HEK293 (cell line): Measurements from ENCODE around the gene LIMK2.

Experiments
- KLF1 ChIP-seq: fragments of 450-650 bp; formaldehyde crosslinking; IDR thresholded peaks from 2 replicates; pipeline ENCODE4 v1.5.1; 2016; ENCODE audit warnings: missing biosample characterization, missing genetic modification characterization
- PBX3 ChIP-seq: sonication (generic); formaldehyde crosslinking; IDR thresholded peaks from 2 replicates; pipeline ENCODE4 v1.8.1; 2022; ENCODE audit warnings: mild to moderate bottlenecking, moderate library complexity, missing genetic modification reagents
- ZBTB8A ChIP-seq: fragments of 450-650 bp; formaldehyde crosslinking; IDR thresholded peaks from 2 replicates; pipeline ENCODE4 v1.5.1; 2016; ENCODE audit warnings: missing biosample characterization, missing genetic modification characterization
- ZNF23 ChIP-seq: fragments of 450-650 bp; formaldehyde crosslinking; IDR thresholded peaks from 2 replicates; pipeline ENCODE4 v1.5.1; 2016; ENCODE audit warnings: missing biosample characterization, missing genetic modification characterization, borderline replicate concordance
- ZNF341 ChIP-seq: fragments of 450-650 bp; formaldehyde crosslinking; IDR thresholded peaks from 2 replicates; pipeline ENCODE4; 2016; ENCODE audit warnings: low read depth, missing biosample characterization, missing genetic modification characterization
- ZNF501 ChIP-seq: fragments of 450-650 bp; formaldehyde crosslinking; IDR thresholded peaks from 2 replicates; pipeline ENCODE4 v1.5.1; 2016; ENCODE audit warnings: missing biosample characterization, missing genetic modification characterization
- ZSCAN5A ChIP-seq: fragments of 450-650 bp; formaldehyde crosslinking; IDR thresholded peaks from 2 replicates; pipeline ENCODE4 v1.5.1; 2016; ENCODE audit warnings: missing biosample characterization, missing genetic modification characterization
- TF ChIP-seq, protein P1 (sequence below): fragments of 450-650 bp; formaldehyde crosslinking; IDR thresholded peaks from 2 replicates; pipeline ENCODE4 v1.5.1; 2016; ENCODE audit warnings: missing biosample characterization, missing genetic modification characterization

- no peak for TF ChIP-seq ZNF23 (tag by site-specific recombination)
- TF ChIP-seq, protein P1, sequence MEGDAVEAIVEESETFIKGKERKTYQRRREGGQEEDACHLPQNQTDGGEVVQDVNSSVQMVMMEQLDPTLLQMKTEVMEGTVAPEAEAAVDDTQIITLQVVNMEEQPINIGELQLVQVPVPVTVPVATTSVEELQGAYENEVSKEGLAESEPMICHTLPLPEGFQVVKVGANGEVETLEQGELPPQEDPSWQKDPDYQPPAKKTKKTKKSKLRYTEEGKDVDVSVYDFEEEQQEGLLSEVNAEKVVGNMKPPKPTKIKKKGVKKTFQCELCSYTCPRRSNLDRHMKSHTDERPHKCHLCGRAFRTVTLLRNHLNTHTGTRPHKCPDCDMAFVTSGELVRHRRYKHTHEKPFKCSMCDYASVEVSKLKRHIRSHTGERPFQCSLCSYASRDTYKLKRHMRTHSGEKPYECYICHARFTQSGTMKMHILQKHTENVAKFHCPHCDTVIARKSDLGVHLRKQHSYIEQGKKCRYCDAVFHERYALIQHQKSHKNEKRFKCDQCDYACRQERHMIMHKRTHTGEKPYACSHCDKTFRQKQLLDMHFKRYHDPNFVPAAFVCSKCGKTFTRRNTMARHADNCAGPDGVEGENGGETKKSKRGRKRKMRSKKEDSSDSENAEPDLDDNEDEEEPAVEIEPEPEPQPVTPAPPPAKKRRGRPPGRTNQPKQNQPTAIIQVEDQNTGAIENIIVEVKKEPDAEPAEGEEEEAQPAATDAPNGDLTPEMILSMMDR: no peak
- TF ChIP-seq ZBTB8A (tag by site-specific recombination): no peak
- no peak for TF ChIP-seq ZNF501 (tag by site-specific recombination)
- TF ChIP-seq ZNF341: no peak
- TF ChIP-seq KLF1 (tag by site-specific recombination): no peak
- TF ChIP-seq ZSCAN5A (tag by site-specific recombination): no peak
- TF ChIP-seq PBX3: no peak
Observed at GRCh38 chr22:31326877-31327276, 114.8 kb downstream of the LIMK2 start.
